Testis (tissue), 3 donors: ENCODE results near the gene OR1A1. TPM values are rescaled to one million over a fixed set of nuclear protein-coding genes. Genes with fewer than 3 reads are reported as not detected.
"Not testable (repeated sequence)": the region's sequence is repeated elsewhere in the genome, so short reads cannot be mapped to it uniquely, and the experiment has no call there.

Experiments
- DNase-seq: peaks from one replicate; pipeline ENCODE4 v3.0.0-alpha.2; 2019
- H3K27ac ChIP-seq, 2 donors: fragments of 200-600 bp; sonication (generic); one replicate each; pipeline ENCODE4 v1.5.1; 2019
- H3K27me3 ChIP-seq: fragments of 200-600 bp; sonication (generic); one replicate; pipeline ENCODE4 v1.5.1; 2019
- H3K36me3 ChIP-seq: fragments of 200-600 bp; sonication (generic); one replicate; pipeline ENCODE4 v1.5.1; 2017; ENCODE audit warnings: low read depth; ENCODE audit errors: missing control alignments
- H3K4me1 ChIP-seq: fragments of 200-600 bp; sonication (generic); one replicate; pipeline ENCODE4 v1.5.1; 2019
- H3K4me3 ChIP-seq, 2 donors: fragments of 200-600 bp; sonication (generic); one replicate each; pipeline ENCODE4 v1.5.1; 2017 to 2019
- H3K9me3 ChIP-seq: fragments of 200-600 bp; sonication (generic); one replicate; pipeline ENCODE4 v1.5.1; 2017
- POLR2A ChIP-seq: fragments of 450-650 bp; IDR thresholded peaks from one replicate; pipeline ENCODE4 v1.6.1; 2017; ENCODE audit warnings: antibody characterized with exemption, mild to moderate bottlenecking, moderate library complexity
- WGBS, 2 donors: methylation state at CpG; one replicate each; pipeline ENCODE4 v1.1.5; 2018; 5-methylcytosine and 5-hydroxymethylcytosine counted together
- intact Hi-C: fragments of 100-400 bp; cut with DNase I; formaldehyde crosslinking; loops from one replicate; pipeline ENCODE4 v1.15.1; 2023; ENCODE audit warnings: low total_unique reads
- polyA plus RNA-seq: library from polyadenylated mRNA; stranded (reverse); fragments of 350-450 nt; fragmentation: Illumina TruSeq; extraction: RNeasy Lipid Tissue Mini Kit (QIAGEN cat#74804); gene quantifications from one replicate; pipeline ENCODE4 v1.2.3, GENCODE V29; 2014; ENCODE audit warnings: low read depth, low replicate concordance; ENCODE audit not compliant: insufficient read depth
- total RNA-seq, 2 donors: library from RNA; depleted of rRNA; stranded (reverse); fragments of >200 nt; gene quantifications; one replicate each; pipeline ENCODE4 v1.2.3, GENCODE V29; 2016
- TF ChIP-seq, protein P1 (sequence below), 3 experiments: fragments of 450-650 bp in 2 of 3; fragments of 200-600 bp in 1 of 3; sonication (generic) in 1 of 3; IDR thresholded peaks; one replicate each; pipeline ENCODE4 v1.5.1; 2016 to 2019; ENCODE audit warnings: antibody characterized with exemption in 3 of 3, mild to moderate bottlenecking in 2 of 3, moderate library complexity in 1 of 3

The OR1A1 gene
- total and polyA plus RNA-seq, 3 donors from 2014 or later: 0.06 TPM; not detected in 2

DNA sequence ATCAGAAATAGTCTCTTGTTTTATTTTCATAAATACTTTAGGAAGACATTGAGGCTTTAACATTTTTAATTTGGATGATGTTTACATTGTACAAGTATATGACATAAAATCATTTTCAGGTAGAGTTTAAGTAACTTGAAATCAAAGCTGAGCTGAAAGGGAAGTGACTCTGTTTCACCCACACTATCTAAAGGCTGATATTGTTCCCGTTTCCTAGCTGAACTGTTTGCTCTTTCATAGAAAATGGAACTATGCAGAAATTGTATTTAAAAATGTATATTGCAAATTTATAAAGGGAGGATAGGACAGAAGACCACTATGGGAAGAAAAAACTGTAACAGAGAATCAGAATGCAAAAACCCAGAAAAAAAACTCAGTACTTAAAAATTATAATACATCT, 37.4 kb downstream of the OR1A1 start:
- H3K4me3 ChIP-seq, H3K4me1 ChIP-seq, DNase-seq, H3K27me3 ChIP-seq, H3K36me3 ChIP-seq, intact Hi-C loops, H3K9me3 ChIP-seq, H3K27ac ChIP-seq: not testable (repeated sequence)
- 48 to 69% methylated on average over 1 of the region's 1 CpG for WGBS, 2 donors

DNA sequence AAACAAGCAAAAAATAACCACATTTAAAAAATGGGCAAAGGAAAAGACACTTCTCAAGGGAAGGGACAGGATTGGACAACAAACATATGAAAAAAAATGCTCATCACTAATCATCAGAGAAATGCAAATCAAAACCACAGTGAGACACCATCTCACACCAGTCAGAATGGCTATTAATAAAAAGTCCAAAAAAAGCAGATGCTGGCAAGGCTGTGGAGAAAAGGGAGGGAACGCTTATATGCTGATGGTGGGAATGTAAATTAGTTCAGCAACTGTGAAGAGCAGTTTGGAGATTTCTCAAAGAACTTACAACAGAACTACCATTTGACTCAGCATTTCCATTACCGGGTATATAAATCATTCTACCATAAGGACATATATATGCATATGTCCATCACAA, 41.5 kb downstream of the OR1A1 start:
- H3K4me3 ChIP-seq, H3K27ac ChIP-seq, DNase-seq, H3K36me3 ChIP-seq, H3K27me3 ChIP-seq, H3K9me3 ChIP-seq, H3K4me1 ChIP-seq, intact Hi-C loops: not testable (repeated sequence)
- whole genome bisulfite sequencing, 2 donors: 100% methylated on average over 1 of the region's 2 CpGs; no CpG with 5 or more reads in 1 of the 2 donors

DNA sequence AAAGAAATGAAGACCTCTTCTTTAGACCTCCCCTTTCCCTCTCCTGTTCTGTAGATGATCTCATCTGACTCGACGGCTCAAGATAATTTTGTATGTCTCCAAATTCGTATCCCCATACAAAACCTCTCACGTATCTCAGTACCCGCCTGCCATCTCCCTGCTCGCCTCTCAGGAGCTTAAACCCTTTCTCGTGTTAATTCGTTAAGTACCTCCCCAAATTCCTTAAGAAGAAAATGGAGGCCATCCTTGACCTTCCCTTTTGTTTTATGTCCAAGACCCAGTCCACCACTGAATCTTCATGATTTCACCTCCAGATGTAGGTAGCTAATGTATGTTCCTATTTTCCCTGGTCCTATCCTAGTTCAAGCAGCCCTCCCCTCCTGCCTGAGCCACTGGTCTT, 49.1 kb downstream of the OR1A1 start:
- intact Hi-C loops: no loop called here
- Histone ChIP-seq H3K4me1 (no peaks in the 10 kb centered on the region), H3K4me3 (no peak overlapping the region), H3K27ac (no peak overlapping the region), H3K27me3 (no peaks in the 10 kb centered on the region), H3K36me3 (no peaks in the 10 kb centered on the region), H3K9me3 (no peaks in the 10 kb centered on the region)
- WGBS, 2 donors: 88 to 92% methylated on average over 8 of the region's 8 CpGs
- no peak for DNase-seq
- TF ChIP-seq POLR2A: no peak
- TF ChIP-seq, protein P1, sequence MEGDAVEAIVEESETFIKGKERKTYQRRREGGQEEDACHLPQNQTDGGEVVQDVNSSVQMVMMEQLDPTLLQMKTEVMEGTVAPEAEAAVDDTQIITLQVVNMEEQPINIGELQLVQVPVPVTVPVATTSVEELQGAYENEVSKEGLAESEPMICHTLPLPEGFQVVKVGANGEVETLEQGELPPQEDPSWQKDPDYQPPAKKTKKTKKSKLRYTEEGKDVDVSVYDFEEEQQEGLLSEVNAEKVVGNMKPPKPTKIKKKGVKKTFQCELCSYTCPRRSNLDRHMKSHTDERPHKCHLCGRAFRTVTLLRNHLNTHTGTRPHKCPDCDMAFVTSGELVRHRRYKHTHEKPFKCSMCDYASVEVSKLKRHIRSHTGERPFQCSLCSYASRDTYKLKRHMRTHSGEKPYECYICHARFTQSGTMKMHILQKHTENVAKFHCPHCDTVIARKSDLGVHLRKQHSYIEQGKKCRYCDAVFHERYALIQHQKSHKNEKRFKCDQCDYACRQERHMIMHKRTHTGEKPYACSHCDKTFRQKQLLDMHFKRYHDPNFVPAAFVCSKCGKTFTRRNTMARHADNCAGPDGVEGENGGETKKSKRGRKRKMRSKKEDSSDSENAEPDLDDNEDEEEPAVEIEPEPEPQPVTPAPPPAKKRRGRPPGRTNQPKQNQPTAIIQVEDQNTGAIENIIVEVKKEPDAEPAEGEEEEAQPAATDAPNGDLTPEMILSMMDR (IDR thresholded peaks at IDR 0.05): no peak

DNA sequence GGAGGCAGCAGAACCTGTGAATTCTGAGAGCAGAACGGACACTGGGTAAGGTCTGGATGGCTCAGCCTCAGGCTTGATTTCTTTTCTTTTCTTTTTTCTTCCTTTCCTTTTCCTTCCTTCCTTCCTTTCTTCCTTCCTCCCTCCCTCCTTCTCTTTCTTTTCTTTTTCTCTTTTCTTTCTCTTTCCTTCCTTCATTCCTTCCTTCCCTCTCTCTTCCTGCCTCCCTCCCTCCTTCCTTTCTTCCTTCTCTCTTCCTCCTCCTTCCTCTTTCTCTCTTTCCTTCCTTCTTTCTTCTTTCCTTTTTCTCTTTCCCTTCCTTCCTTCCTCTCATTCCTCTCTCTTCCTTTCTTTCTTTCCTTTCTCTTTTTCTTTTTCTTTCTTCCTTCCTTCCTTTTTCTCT, 52.7 kb downstream of the OR1A1 start:
- TF ChIP-seq POLR2A: no peak
- TF ChIP-seq, protein P1 (IDR thresholded peaks at IDR 0.05): no peak
- no peaks in the 10 kb centered on the region for H3K4me1 ChIP-seq
- DNase-seq: no peak
- intact Hi-C loops: no loop called here
- H3K27ac ChIP-seq: no peak overlapping the region
- no peak overlapping the region for H3K4me3 ChIP-seq
- no peaks in the 10 kb centered on the region for H3K27me3 ChIP-seq
- no peaks in the 10 kb centered on the region for H3K9me3 ChIP-seq
- WGBS, 2 donors: 71 to 92% methylated on average over 1 of the region's 1 CpG
- no peaks in the 10 kb centered on the region for H3K36me3 ChIP-seq

DNA sequence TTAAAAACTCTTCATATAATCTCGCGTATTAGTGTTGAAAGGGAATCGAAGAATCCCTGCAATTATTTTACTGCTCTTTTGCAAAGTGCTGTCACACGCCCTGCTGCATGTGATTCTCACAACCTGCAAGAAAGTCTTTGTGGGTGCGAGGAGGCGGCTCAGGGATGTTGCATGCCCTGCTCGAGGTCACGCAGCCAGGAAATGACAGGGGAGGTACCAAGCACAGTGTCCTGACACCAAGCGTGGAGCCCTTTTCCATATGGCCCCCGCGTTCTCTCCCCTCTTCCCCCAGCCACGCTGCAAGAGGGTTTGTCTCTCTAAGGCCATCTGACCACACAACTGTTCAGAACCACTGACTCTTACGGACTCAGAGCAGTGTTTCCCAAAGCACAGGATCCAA, 53.1 kb downstream of the OR1A1 start:
- H3K27ac ChIP-seq: no peak overlapping the region
- no peak overlapping the region for H3K4me3 ChIP-seq
- H3K27me3 ChIP-seq: no peaks in the 10 kb centered on the region
- no peaks in the 10 kb centered on the region for H3K4me1 ChIP-seq
- H3K9me3 ChIP-seq: no peaks in the 10 kb centered on the region
- WGBS, 2 donors: 76 to 80% methylated on average over 13 of the region's 13 CpGs
- intact Hi-C loops: no loop called here
- H3K36me3 ChIP-seq: no peaks in the 10 kb centered on the region
- TF ChIP-seq, protein P1 (IDR thresholded peaks at IDR 0.05): no peak
- no peak for TF ChIP-seq POLR2A
- no peak for DNase-seq

Other genes starting within 250 kb of the OR1A1 start
- gene OR1D5, start 144.1 kb upstream of the OR1A1 start, total RNA-seq: not detected
- gene OR1D5, start 144.1 kb upstream of the OR1A1 start, polyA plus RNA-seq: not detected
- under 1 TPM; 0.39 to 0.62 TPM for gene OR1D2, start 103.2 kb upstream of the OR1A1 start, total RNA-seq
- gene OR1D2, start 103.2 kb upstream of the OR1A1 start, polyA plus RNA-seq: not detected
- under 1 TPM; 0.55 to 0.56 TPM for gene OR1G1, start 80.1 kb upstream of the OR1A1 start, total RNA-seq
- not detected for gene OR1G1, start 80.1 kb upstream of the OR1A1 start, polyA plus RNA-seq
- gene OR1A2, start 10.1 kb upstream of the OR1A1 start, total RNA-seq: not detected
- not detected for gene OR1A2, start 10.1 kb upstream of the OR1A1 start, polyA plus RNA-seq
- gene OR3A1, start 90.7 kb downstream of the OR1A1 start, total RNA-seq: 1 to 10 TPM; 6.6 to 7.9 TPM
- 1.1 TPM for gene OR3A1, start 90.7 kb downstream of the OR1A1 start, polyA plus RNA-seq
- 10 to 100 TPM; 22.7 to 27.4 TPM for gene OR3A2, start 178.6 kb downstream of the OR1A1 start, total RNA-seq
- 5.3 TPM for gene OR3A2, start 178.6 kb downstream of the OR1A1 start, polyA plus RNA-seq
- under 1 TPM in 1 of 2 donors, not detected in 1; 0.63 TPM for gene OR1E1, start 190.7 kb downstream of the OR1A1 start, total RNA-seq
- 0.25 TPM for gene OR1E1, start 190.7 kb downstream of the OR1A1 start, polyA plus RNA-seq
- not detected for gene OR3A3, start 203.7 kb downstream of the OR1A1 start, total RNA-seq
- not detected for gene OR3A3, start 203.7 kb downstream of the OR1A1 start, polyA plus RNA-seq
- gene OR1E2, start 226.2 kb downstream of the OR1A1 start, total RNA-seq: under 1 TPM; 0.79 to 0.93 TPM
- gene OR1E2, start 226.2 kb downstream of the OR1A1 start, polyA plus RNA-seq: not detected